Right cardiac atrium (tissue), 5 donors: ENCODE results near the gene CNGA2. TPM values are rescaled to one million over a fixed set of nuclear protein-coding genes. Genes with fewer than 3 reads are reported as not detected.

ENCODE experiments used
- ATAC-seq, 2 donors: fragments of 200-7000 bp; cut with Tn5 transposase; one replicate each; pipeline versions ENCODE4 v1.8.0 to v1.9.1; 2020; ENCODE audit warnings: moderate library complexity in 2 of 2, mild to moderate bottlenecking in 1 of 2
- DNase-seq, 3 donors: peaks; one replicate each; pipeline ENCODE4 v3.0.0-alpha.2; 2020
- H3K27ac ChIP-seq: one replicate; pipeline ENCODE4 v1.5.1; 2013; ENCODE audit warnings: mild to moderate bottlenecking, low read length, control low read depth, moderate library complexity
- H3K27me3 ChIP-seq: one replicate; pipeline ENCODE4 v1.6.1; 2013; ENCODE audit not compliant: control insufficient read depth, insufficient read depth
- H3K4me1 ChIP-seq: one replicate; pipeline ENCODE4 v1.6.1; 2013; ENCODE audit warnings: low read length; ENCODE audit not compliant: control insufficient read depth, insufficient read depth
- H3K4me3 ChIP-seq: one replicate; pipeline ENCODE4 v1.5.1; 2013; ENCODE audit warnings: low read length, control low read depth
- H3K9me3 ChIP-seq: one replicate; pipeline ENCODE4 v1.6.1; 2013; ENCODE audit warnings: low read length; ENCODE audit not compliant: control insufficient read depth
- WGBS: extraction: QIAGEN DNeasy Blood & Tissue Kit; methylation state at CpG from one replicate; pipeline ENCODE4 v1.1.7; 2013; 5-methylcytosine and 5-hydroxymethylcytosine counted together
- intact Hi-C, 4 donors: fragments of 100-400 bp; cut with DNase I; formaldehyde crosslinking; loops; one replicate each; pipeline versions ENCODE4 v1.11.0 to v1.14.0; 2022 to 2023
- polyA plus RNA-seq: library from polyadenylated mRNA; stranded (reverse); fragments of 200-250 nt; gene quantifications from one replicate; pipeline ENCODE4 v1.2.3, GENCODE V29; 2013
- total RNA-seq, 4 donors: library from RNA; stranded (reverse); fragmentation: NEBNext Ultra II Directional; extraction: Animal tissue kit (Norgen Biotek cat#: 25700); gene quantifications; one replicate each; pipeline ENCODE4 v1.2.1, GENCODE V29; 2021
- donor health status: healthy with polysubstance abuse.
- donor health status: DM: no; HTN: yes; CAD: no.
- donor health status: DM: no; HTN: no; CAD: no.
- donor health status: DM: no; HTN: yes; CAD: no; lungs with severe emphysema.
- donor health status: DM: yes; HTN: yes; CAD: no.

Gene CNGA2
- total and polyA plus RNA-seq, 5 donors: not detected

GRCh38 chrX:151776936-151777335, 42.4 kb downstream of the CNGA2 start:
- ATAC-seq (no peak), DNase-seq (no peak)
- intact Hi-C loops: no loop called here
- H3K4me1 ChIP-seq: no peaks in the 10 kb centered on the region
- H3K4me3 ChIP-seq: no peak overlapping the region
- no peaks in the 10 kb centered on the region for H3K9me3 ChIP-seq
- H3K27ac ChIP-seq: no peak overlapping the region
- WGBS: 70% methylated on average over 5 of the region's 5 CpGs
- H3K27me3 ChIP-seq: no peaks in the 10 kb centered on the region

GRCh38 chrX:151779258-151779657, 44.7 kb downstream of the CNGA2 start:
- Histone ChIP-seq H3K27me3 (no peaks in the 10 kb centered on the region), H3K4me3 (no peak overlapping the region), H3K27ac (no peak overlapping the region), H3K9me3 (no peaks in the 10 kb centered on the region), H3K4me1 (no peaks in the 10 kb centered on the region)
- no peak for DNase-seq
- WGBS: 95% methylated on average over 4 of the region's 4 CpGs
- intact Hi-C loops: no loop called here
- no peak for ATAC-seq

- intact Hi-C loops: no loop called here
- Histone ChIP-seq H3K9me3 (no peaks in the 10 kb centered on the region), H3K4me3 (no peak overlapping the region), H3K27ac (no peak overlapping the region), H3K27me3 (no peaks in the 10 kb centered on the region), H3K4me1 (no peaks in the 10 kb centered on the region)
- no peak for ATAC-seq
- WGBS: 88% methylated on average over 4 of the region's 4 CpGs
- DNase-seq: no peak
Observed at GRCh38 chrX:151780621-151781020, 46.1 kb downstream of the CNGA2 start.

GRCh38 chrX:151789179-151789800, 54.7 kb downstream of the CNGA2 start:
- H3K4me1 ChIP-seq: no peaks in the 10 kb centered on the region
- ATAC-seq: peak; percentile 80 to 90
- H3K9me3 ChIP-seq: no peaks in the 10 kb centered on the region
- WGBS: 60% methylated on average over 6 of the region's 6 CpGs
- H3K27me3 ChIP-seq: no peaks in the 10 kb centered on the region
- peak; percentile 63 to 82 (median 69) for DNase-seq
- intact Hi-C loops: no loop called here
- no peak overlapping the region for H3K27ac ChIP-seq
- H3K4me3 ChIP-seq: no peak overlapping the region

- no peaks in the 10 kb centered on the region for H3K27me3 ChIP-seq
- 36% methylated on average over 3 of the region's 3 CpGs for WGBS
- ATAC-seq: no peak
- no peak overlapping the region for H3K27ac ChIP-seq
- H3K4me3 ChIP-seq: no peak overlapping the region
- no peak for DNase-seq
- intact Hi-C loops: no loop called here
- H3K4me1 ChIP-seq: no peaks in the 10 kb centered on the region
- H3K9me3 ChIP-seq: no peaks in the 10 kb centered on the region
Observed at GRCh38 chrX:151790481-151791160, 56.1 kb downstream of the CNGA2 start.

GRCh38 chrX:151791961-151792360, 57.4 kb downstream of the CNGA2 start:
- intact Hi-C loops: no loop called here
- ATAC-seq (no peak), DNase-seq (no peak)
- 76% methylated on average over 3 of the region's 3 CpGs for WGBS
- no peaks in the 10 kb centered on the region for H3K4me1 ChIP-seq
- no peak overlapping the region for H3K4me3 ChIP-seq
- H3K9me3 ChIP-seq: no peaks in the 10 kb centered on the region
- no peaks in the 10 kb centered on the region for H3K27me3 ChIP-seq
- H3K27ac ChIP-seq: no peak overlapping the region

GRCh38 chrX:151792505-151792904, 58.0 kb downstream of the CNGA2 start:
- H3K9me3 ChIP-seq: no peaks in the 10 kb centered on the region
- ATAC-seq: no peak

GRCh38 chrX:151793886-151794285, 59.3 kb downstream of the CNGA2 start:
- no peaks in the 10 kb centered on the region for H3K9me3 ChIP-seq
- 71% methylated on average over 3 of the region's 3 CpGs for WGBS
- no peak for DNase-seq

More at GRCh38 chrX:151792505-151792904, 58.0 kb downstream of the CNGA2 start:
- intact Hi-C loops: no loop called here
- H3K4me1 ChIP-seq: no peaks in the 10 kb centered on the region
- no peak overlapping the region for H3K27ac ChIP-seq
- H3K4me3 ChIP-seq: no peak overlapping the region
- 91% methylated on average over 5 of the region's 5 CpGs for WGBS
- DNase-seq: no peak
- H3K27me3 ChIP-seq: no peaks in the 10 kb centered on the region

More at GRCh38 chrX:151793886-151794285, 59.3 kb downstream of the CNGA2 start:
- Histone ChIP-seq H3K4me3 (no peak overlapping the region), H3K4me1 (no peaks in the 10 kb centered on the region), H3K27ac (no peak overlapping the region), H3K27me3 (no peaks in the 10 kb centered on the region)
- intact Hi-C loops: no loop called here
- ATAC-seq: no peak

Other genes with a start within 250 kb of the CNGA2 start
- gene PASD1, start 171.1 kb upstream of the CNGA2 start, total RNA-seq: not detected
- not detected for gene PASD1, start 171.1 kb upstream of the CNGA2 start, polyA plus RNA-seq
- gene PRRG3, start 39.3 kb upstream of the CNGA2 start, total RNA-seq: 1 to 10 TPM in 2 of 4 donors, under 1 TPM in 2; 0.38 to 1.3 (median 0.97) TPM
- 0.27 TPM for gene PRRG3, start 39.3 kb upstream of the CNGA2 start, polyA plus RNA-seq
- under 1 TPM in 1 of 4 donors, not detected in 3; 0.48 TPM for gene FATE1, start 18.7 kb upstream of the CNGA2 start, total RNA-seq
- gene FATE1, start 18.7 kb upstream of the CNGA2 start, polyA plus RNA-seq: 0.23 TPM
- not detected for gene MAGEA4, start 178.1 kb downstream of the CNGA2 start, total RNA-seq
- gene MAGEA4, start 178.1 kb downstream of the CNGA2 start, polyA plus RNA-seq: not detected
- gene GABRE, start 239.9 kb downstream of the CNGA2 start, total RNA-seq: 10 to 100 TPM; 11.7 to 15.3 (median 12.4) TPM
- gene GABRE, start 239.9 kb downstream of the CNGA2 start, polyA plus RNA-seq: 8.8 TPM